Thyroid gland (tissue), 4 donors: ENCODE measurements around the gene PDE4B.

Source experiments
- POLR2A ChIP-seq, 2 donors: fragments of 450-650 bp; IDR thresholded peaks; one replicate each; pipeline ENCODE4 v1.6.1; 2017; ENCODE audit warnings: antibody characterized with exemption in 2 of 2, mild to moderate bottlenecking in 2 of 2, moderate library complexity in 1 of 2
- TF ChIP-seq, protein P1 (sequence below), 6 experiments: fragments of 200-600 bp in 3 of 6; fragments of 450-650 bp in 3 of 6; sonication (generic) in 3 of 6; IDR thresholded peaks; one replicate each; pipeline ENCODE4 v1.5.1; 2016 to 2019; ENCODE audit warnings: antibody characterized with exemption in 6 of 6, mild to moderate bottlenecking in 2 of 6, inconsistent platforms in 1 of 6, moderate library complexity in 1 of 6

DNA sequence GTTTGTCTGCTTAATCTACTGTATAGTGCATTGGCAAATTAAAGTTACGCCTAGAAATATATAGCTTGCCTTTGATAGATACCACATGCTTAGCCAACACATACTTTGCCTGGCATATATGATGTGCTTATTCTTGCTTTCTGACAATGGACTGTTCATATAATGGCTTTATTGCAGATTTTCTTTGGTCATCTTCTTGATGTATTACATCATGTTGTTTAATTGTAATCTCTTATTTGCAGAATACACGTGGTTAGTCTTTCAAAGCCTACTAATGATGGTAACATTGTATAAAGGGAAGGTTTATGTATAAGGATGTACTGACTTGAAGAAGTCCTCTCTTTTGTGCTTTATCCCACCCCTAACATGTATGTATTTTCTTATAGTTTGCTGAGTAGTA, 201.5 kb downstream of the PDE4B start:
- no peak for TF ChIP-seq POLR2A (IDR thresholded peaks at IDR 0.05)
- TF ChIP-seq, protein P1, sequence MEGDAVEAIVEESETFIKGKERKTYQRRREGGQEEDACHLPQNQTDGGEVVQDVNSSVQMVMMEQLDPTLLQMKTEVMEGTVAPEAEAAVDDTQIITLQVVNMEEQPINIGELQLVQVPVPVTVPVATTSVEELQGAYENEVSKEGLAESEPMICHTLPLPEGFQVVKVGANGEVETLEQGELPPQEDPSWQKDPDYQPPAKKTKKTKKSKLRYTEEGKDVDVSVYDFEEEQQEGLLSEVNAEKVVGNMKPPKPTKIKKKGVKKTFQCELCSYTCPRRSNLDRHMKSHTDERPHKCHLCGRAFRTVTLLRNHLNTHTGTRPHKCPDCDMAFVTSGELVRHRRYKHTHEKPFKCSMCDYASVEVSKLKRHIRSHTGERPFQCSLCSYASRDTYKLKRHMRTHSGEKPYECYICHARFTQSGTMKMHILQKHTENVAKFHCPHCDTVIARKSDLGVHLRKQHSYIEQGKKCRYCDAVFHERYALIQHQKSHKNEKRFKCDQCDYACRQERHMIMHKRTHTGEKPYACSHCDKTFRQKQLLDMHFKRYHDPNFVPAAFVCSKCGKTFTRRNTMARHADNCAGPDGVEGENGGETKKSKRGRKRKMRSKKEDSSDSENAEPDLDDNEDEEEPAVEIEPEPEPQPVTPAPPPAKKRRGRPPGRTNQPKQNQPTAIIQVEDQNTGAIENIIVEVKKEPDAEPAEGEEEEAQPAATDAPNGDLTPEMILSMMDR (IDR thresholded peaks at IDR 0.05) = no peak
